PFSK-1 (cell line): ENCODE results near the gene TECRL.

Source experiments
- FOXP2 ChIP-seq: optimal IDR thresholded peaks from 2 replicates; pipeline ENCODE3; 2011; ENCODE audit warnings: borderline replicate concordance, control low read depth, inconsistent platforms; ENCODE audit not compliant: insufficient read depth; ENCODE audit errors: extremely low read length, extremely low read depth
- POLR2AphosphoS5 ChIP-seq: IDR thresholded peaks from 2 replicates; pipeline ENCODE4 v1.6.1; 2012; ENCODE audit warnings: low read depth, mild to moderate bottlenecking, control low read depth, low read length, moderate library complexity
- REST ChIP-seq, 2 experiments: IDR thresholded peaks; 2 replicates each; pipeline versions ENCODE4 v1.6.1 to v1.8.0; 2011 to 2012; ENCODE audit warnings: low read depth in 2 of 2, low read length in 2 of 2, control low read depth in 1 of 2, inconsistent platforms in 1 of 2, mild to moderate bottlenecking in 1 of 2, moderate library complexity in 1 of 2; ENCODE audit not compliant: insufficient read depth in 1 of 2
- SIN3A ChIP-seq: IDR thresholded peaks from 2 replicates; pipeline ENCODE4 v1.6.1; 2012; ENCODE audit warnings: mild to moderate bottlenecking, low read length, moderate library complexity, borderline replicate concordance; ENCODE audit not compliant: insufficient read depth
- TAF1 ChIP-seq: IDR thresholded peaks from 2 replicates; pipeline ENCODE4 v1.6.1; 2012; ENCODE audit warnings: low read length, control low read depth, borderline replicate concordance; ENCODE audit not compliant: insufficient read depth

Gene TECRL

GRCh38 chr4:64385220-64385619 lies 24.0 kb downstream of the TECRL start:
- TF ChIP-seq SIN3A (no peak), REST (IDR thresholded peaks at IDR 0.05; ENCODE audit: insufficient read depth in 1 of 2, low read depth in 2 of 2, low read length in 2 of 2) (no peak), TAF1 (no peak), FOXP2 (no peak), POLR2AphosphoS5 (no peak)

GRCh38 chr4:64384237-64385203 lies 24.7 kb downstream of the TECRL start:
- TF ChIP-seq FOXP2 (no peak), SIN3A (no peak), TAF1 (no peak), POLR2AphosphoS5 (no peak), REST (IDR thresholded peaks at IDR 0.05; ENCODE audit: insufficient read depth in 1 of 2, low read depth in 2 of 2, low read length in 2 of 2) (no peak)

GRCh38 chr4:64368741-64369140 lies 40.5 kb downstream of the TECRL start:
- no peak for TF ChIP-seq FOXP2
- TF ChIP-seq SIN3A, result no peak
- no peak for TF ChIP-seq REST (IDR thresholded peaks at IDR 0.05; ENCODE audit: insufficient read depth in 1 of 2, low read depth in 2 of 2, low read length in 2 of 2)
- no peak for TF ChIP-seq POLR2AphosphoS5
- TF ChIP-seq TAF1, result no peak

- TF ChIP-seq POLR2AphosphoS5 (no peak), REST (IDR thresholded peaks at IDR 0.05; ENCODE audit: insufficient read depth in 1 of 2, low read depth in 2 of 2, low read length in 2 of 2) (no peak), FOXP2 (no peak), SIN3A (no peak), TAF1 (no peak)
Measured at GRCh38 chr4:64361399-64361740, 47.9 kb downstream of the TECRL start.
